HL-60/S4 (cell line): ENCODE measurements around the gene BCAN.

ENCODE experiments used
- in situ Hi-C: fragments of 300-500 bp; cut with MboI; formaldehyde crosslinking; loops from 2 replicates; pipeline ENCODE4 v1.14.3; 2022; ENCODE audit warnings: low sequenced_read_pairs

Gene BCAN

GRCh38 chr1:156643049-156643777, 1.3 kb downstream of the BCAN start:
- in situ Hi-C loops = no loop called here

GRCh38 chr1:156643778-156644092, 1.8 kb downstream of the BCAN start:
- in situ Hi-C loops = no loop called here

- in situ Hi-C loops = no loop called here
Measured at GRCh38 chr1:156644146-156644545, 2.2 kb downstream of the BCAN start.

- in situ Hi-C loops = no loop called here
Measured at GRCh38 chr1:156644640-156645039, 2.7 kb downstream of the BCAN start.

GRCh38 chr1:156645056-156645455, 3.1 kb downstream of the BCAN start:
- in situ Hi-C loops = no loop called here

- in situ Hi-C loops = no loop called here
Measured at GRCh38 chr1:156645666-156646065, 3.7 kb downstream of the BCAN start.

GRCh38 chr1:156646738-156647211, 4.9 kb downstream of the BCAN start:
- in situ Hi-C loops = no loop called here

GRCh38 chr1:156647351-156647750, 5.4 kb downstream of the BCAN start:
- in situ Hi-C loops = no loop called here

- in situ Hi-C loops = no loop called here
Measured at GRCh38 chr1:156648496-156648895, 6.6 kb downstream of the BCAN start.

- in situ Hi-C loops = no loop called here
Measured at GRCh38 chr1:156648951-156649350, 7.0 kb downstream of the BCAN start.

- in situ Hi-C loops = no loop called here
Measured at GRCh38 chr1:156652131-156652991, 10.4 kb downstream of the BCAN start.

GRCh38 chr1:156652992-156653355, 11.1 kb downstream of the BCAN start:
- in situ Hi-C loops = no loop called here

GRCh38 chr1:156654700-156655099, 12.8 kb downstream of the BCAN start:
- in situ Hi-C loops = no loop called here

- in situ Hi-C loops = no loop called here
Measured at GRCh38 chr1:156655151-156655903, 13.4 kb downstream of the BCAN start.

- in situ Hi-C loops = no loop called here
Measured at GRCh38 chr1:156655904-156656516, 14.1 kb downstream of the BCAN start.

- in situ Hi-C loops = no loop called here
Measured at GRCh38 chr1:156656806-156657740, 15.2 kb downstream of the BCAN start.

GRCh38 chr1:156657741-156658319, 15.9 kb downstream of the BCAN start:
- in situ Hi-C loops = no loop called here

GRCh38 chr1:156658496-156658895, 16.6 kb downstream of the BCAN start:
- in situ Hi-C loops = no loop called here

GRCh38 chr1:156658945-156659574, 17.1 kb downstream of the BCAN start:
- in situ Hi-C loops = no loop called here
